Measurements from ENCODE around the gene AJUBA.

AJUBA gene

DNA sequence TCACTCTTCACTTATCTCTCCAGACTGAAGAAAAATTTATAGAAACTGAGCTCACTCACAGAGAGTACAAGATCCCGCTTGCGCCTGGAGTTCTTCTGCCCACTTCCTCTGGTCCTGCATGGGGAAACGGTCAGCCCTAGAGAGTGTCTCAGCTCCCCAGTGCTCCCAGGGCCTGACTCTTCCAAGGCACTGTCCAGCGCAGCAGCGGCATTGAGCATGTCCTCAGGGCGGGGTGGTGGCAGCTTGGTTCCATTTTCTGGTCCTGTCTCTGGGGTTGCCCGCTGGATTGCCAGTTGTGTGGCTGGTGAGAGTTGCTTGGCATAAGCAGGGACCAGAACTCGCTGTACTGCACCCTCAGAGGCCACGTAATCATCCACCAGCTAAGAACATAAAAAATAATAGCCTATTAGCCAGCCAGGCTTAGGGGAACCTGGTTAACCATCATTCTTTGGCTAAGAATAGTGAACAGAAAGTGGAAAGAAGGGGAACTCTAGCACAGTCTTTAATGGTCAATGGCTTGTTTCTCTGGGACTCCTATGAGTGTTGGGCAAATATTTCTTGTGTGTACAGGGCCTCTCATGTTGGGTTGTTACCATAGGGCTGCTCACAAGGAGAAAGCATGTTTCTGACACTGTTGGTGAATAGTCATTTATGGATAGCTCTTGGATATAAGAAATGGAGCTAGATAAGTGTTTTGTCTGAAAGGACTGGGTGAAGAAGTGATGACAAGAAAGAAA lies 13.7 kb upstream of the AJUBA start:
- ATAC-seq (ENCODE audit: insufficient read depth, low read depth) (no peak), DNase-seq (no peak)
- no peak overlapping the region for H3K27ac ChIP-seq (ENCODE audit: low read length)
- H3K27me3 ChIP-seq (ENCODE audit: insufficient read depth, low read length, poor library complexity): no peaks in the 10 kb centered on the region
- no peak overlapping the region for H3K4me3 ChIP-seq (ENCODE audit: low read depth in 1 of 2, low read length in 2 of 2)
- H3K4me2 ChIP-seq (ENCODE audit: insufficient read depth, low read length): no peak overlapping the region
- H4K20me1 ChIP-seq (ENCODE audit: insufficient read depth, low read length): no peaks in the 10 kb centered on the region
- H2AFZ ChIP-seq (ENCODE audit: low read depth, low read length): no peak overlapping the region
- no peaks in the 10 kb centered on the region for H3K79me2 ChIP-seq (ENCODE audit: insufficient read depth, low read length)
- TF ChIP-seq, protein P1, sequence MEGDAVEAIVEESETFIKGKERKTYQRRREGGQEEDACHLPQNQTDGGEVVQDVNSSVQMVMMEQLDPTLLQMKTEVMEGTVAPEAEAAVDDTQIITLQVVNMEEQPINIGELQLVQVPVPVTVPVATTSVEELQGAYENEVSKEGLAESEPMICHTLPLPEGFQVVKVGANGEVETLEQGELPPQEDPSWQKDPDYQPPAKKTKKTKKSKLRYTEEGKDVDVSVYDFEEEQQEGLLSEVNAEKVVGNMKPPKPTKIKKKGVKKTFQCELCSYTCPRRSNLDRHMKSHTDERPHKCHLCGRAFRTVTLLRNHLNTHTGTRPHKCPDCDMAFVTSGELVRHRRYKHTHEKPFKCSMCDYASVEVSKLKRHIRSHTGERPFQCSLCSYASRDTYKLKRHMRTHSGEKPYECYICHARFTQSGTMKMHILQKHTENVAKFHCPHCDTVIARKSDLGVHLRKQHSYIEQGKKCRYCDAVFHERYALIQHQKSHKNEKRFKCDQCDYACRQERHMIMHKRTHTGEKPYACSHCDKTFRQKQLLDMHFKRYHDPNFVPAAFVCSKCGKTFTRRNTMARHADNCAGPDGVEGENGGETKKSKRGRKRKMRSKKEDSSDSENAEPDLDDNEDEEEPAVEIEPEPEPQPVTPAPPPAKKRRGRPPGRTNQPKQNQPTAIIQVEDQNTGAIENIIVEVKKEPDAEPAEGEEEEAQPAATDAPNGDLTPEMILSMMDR (IDR thresholded peaks at IDR 0.05; ENCODE audit: borderline replicate concordance, extremely low read depth, low read length, poor library complexity, severe bottlenecking): no peak
- no peak for TF ChIP-seq EZH2 (IDR thresholded peaks at IDR 0.05; ENCODE audit: borderline replicate concordance, low read depth, low read length, severe bottlenecking)
- H3K9ac ChIP-seq (ENCODE audit: low read depth, low read length): no peak overlapping the region
- peaks cover 8% of the 10 kb centered on the region for H3K36me3 ChIP-seq (ENCODE audit: insufficient read depth, low read length)
- H3K4me1 ChIP-seq (ENCODE audit: insufficient read depth, low read length): no peaks in the 10 kb centered on the region
- no peaks in the 10 kb centered on the region for H3K9me3 ChIP-seq (ENCODE audit: insufficient read depth, low read length, severe bottlenecking)

DNA sequence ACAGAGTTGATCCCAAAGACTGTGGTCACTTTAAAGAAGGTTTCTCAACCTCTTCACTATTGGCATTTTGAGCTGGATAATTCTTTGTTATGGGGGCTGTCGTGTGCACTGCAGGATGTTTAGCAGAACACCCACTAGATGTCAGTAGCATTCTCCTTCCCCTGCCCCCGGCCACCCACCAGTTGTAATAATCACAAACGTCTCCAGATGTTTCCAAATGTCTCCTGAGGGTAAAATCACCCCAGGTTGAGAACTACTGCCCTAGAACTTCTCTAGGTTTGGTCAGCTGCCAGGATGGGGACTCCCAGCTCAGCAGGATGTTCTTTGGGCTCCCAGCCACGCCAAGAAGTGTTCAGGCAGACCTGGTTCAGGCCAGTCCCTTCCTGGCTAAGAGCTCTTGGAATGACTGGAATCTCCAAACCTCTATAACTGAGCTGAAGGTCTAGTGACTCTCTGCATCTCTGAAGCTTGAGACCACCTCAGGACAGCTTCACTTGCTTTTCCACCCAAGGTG lies 12.5 kb upstream of the AJUBA start:
- Histone ChIP-seq H3K27me3 (ENCODE audit: insufficient read depth, low read length, poor library complexity) (no peaks in the 10 kb centered on the region), H3K4me3 (ENCODE audit: low read depth in 1 of 2, low read length in 2 of 2) (no peak overlapping the region), H3K36me3 (ENCODE audit: insufficient read depth, low read length) (peaks cover 8% of the 10 kb centered on the region), H3K4me1 (ENCODE audit: insufficient read depth, low read length) (no peaks in the 10 kb centered on the region), H3K79me2 (ENCODE audit: insufficient read depth, low read length) (no peaks in the 10 kb centered on the region), H3K4me2 (ENCODE audit: insufficient read depth, low read length) (no peak overlapping the region), H3K27ac (ENCODE audit: low read length) (peak overlapping the region; percentile 12; the same call in 1 of the 2 replicates), H3K9me3 (ENCODE audit: insufficient read depth, low read length, severe bottlenecking) (no peaks in the 10 kb centered on the region), H2AFZ (ENCODE audit: low read depth, low read length) (no peak overlapping the region), H3K9ac (ENCODE audit: low read depth, low read length) (no peak overlapping the region), H4K20me1 (ENCODE audit: insufficient read depth, low read length) (no peaks in the 10 kb centered on the region)
- DNase-seq (peak; percentile 55), ATAC-seq (ENCODE audit: insufficient read depth, low read depth) (peak; percentile 95)
- TF ChIP-seq, protein P1 (IDR thresholded peaks at IDR 0.05; ENCODE audit: borderline replicate concordance, extremely low read depth, low read length, poor library complexity, severe bottlenecking): peak; percentile 76
- TF ChIP-seq EZH2 (IDR thresholded peaks at IDR 0.05; ENCODE audit: borderline replicate concordance, low read depth, low read length, severe bottlenecking): no peak

DNA sequence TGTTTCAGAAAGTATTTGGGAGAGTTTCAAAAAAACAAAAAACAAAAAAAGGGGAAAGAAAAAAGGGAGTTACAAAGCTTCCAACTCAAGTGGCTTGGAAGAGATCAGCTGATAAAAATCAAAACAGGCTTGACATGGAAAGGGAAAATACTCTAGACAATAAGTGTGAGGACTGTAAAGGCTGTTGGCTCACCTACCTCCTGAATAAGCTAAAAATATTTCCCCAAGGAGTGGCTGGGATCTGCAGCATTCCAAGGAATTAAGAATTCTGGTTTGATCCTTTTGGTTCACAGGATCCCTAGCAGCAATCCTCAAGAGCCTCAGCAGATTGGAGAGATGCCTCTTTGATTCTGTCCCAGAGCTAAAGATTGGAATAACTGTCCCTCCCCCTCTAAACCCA lies 11.2 kb upstream of the AJUBA start:
- H3K79me2 ChIP-seq (ENCODE audit: insufficient read depth, low read length): no peaks in the 10 kb centered on the region
- no peaks in the 10 kb centered on the region for H4K20me1 ChIP-seq (ENCODE audit: insufficient read depth, low read length)
- H3K4me1 ChIP-seq (ENCODE audit: insufficient read depth, low read length): no peaks in the 10 kb centered on the region
- no peaks in the 10 kb centered on the region for H3K27me3 ChIP-seq (ENCODE audit: insufficient read depth, low read length, poor library complexity)
- no peaks in the 10 kb centered on the region for H3K9me3 ChIP-seq (ENCODE audit: insufficient read depth, low read length, severe bottlenecking)
- no peak overlapping the region for H3K4me3 ChIP-seq (ENCODE audit: low read depth in 1 of 2, low read length in 2 of 2)
- TF ChIP-seq, protein P1 (IDR thresholded peaks at IDR 0.05; ENCODE audit: borderline replicate concordance, extremely low read depth, low read length, poor library complexity, severe bottlenecking): no peak
- TF ChIP-seq EZH2 (IDR thresholded peaks at IDR 0.05; ENCODE audit: borderline replicate concordance, low read depth, low read length, severe bottlenecking): no peak
- no peak overlapping the region for H3K4me2 ChIP-seq (ENCODE audit: insufficient read depth, low read length)
- no peak overlapping the region for H3K9ac ChIP-seq (ENCODE audit: low read depth, low read length)
- no peak overlapping the region for H2AFZ ChIP-seq (ENCODE audit: low read depth, low read length)
- DNase-seq (no peak), ATAC-seq (ENCODE audit: insufficient read depth, low read depth) (no peak)
- no peak overlapping the region for H3K27ac ChIP-seq (ENCODE audit: low read length)
- peaks cover 4% of the 10 kb centered on the region; the same call in 1 of the 2 replicates for H3K36me3 ChIP-seq (ENCODE audit: insufficient read depth, low read length)
